Liver (tissue), 9 donors: Measurements from ENCODE around the gene MTMR1. TPM values are rescaled to one million over a fixed set of nuclear protein-coding genes. Genes with fewer than 3 reads are reported as not detected.

Source experiments
- DNase-seq: peaks from one replicate; pipeline ENCODE4 v3.0.0-alpha.2; 2017; ENCODE audit warnings: low spot score
- H3K27ac ChIP-seq, 2 donors: one replicate each; pipeline ENCODE4 v1.7.0; 2013; ENCODE audit warnings: inconsistent platforms in 2 of 2, low read length in 2 of 2, control low read depth in 1 of 2, low read depth in 1 of 2, mild to moderate bottlenecking in 1 of 2
- H3K27me3 ChIP-seq, 4 donors: one replicate each; pipeline versions ENCODE4 v1.6.1 to v1.7.0; 2013; ENCODE audit warnings: low read length in 3 of 4, inconsistent platforms in 1 of 4, mild to moderate bottlenecking in 1 of 4, moderate library complexity in 1 of 4; ENCODE audit not compliant: control insufficient read depth in 4 of 4, insufficient read depth in 4 of 4
- H3K36me3 ChIP-seq, 4 donors: one replicate each; pipeline versions ENCODE4 v1.6.1 to v1.7.0; 2013; ENCODE audit warnings: low read length in 3 of 4, mild to moderate bottlenecking in 3 of 4, low read depth in 1 of 4, moderate library complexity in 1 of 4; ENCODE audit not compliant: control insufficient read depth in 4 of 4, insufficient read depth in 3 of 4
- H3K4me1 ChIP-seq, 4 donors: one replicate each; pipeline versions ENCODE4 v1.6.1 to v1.7.0; 2013; ENCODE audit warnings: low read length in 3 of 4, mild to moderate bottlenecking in 3 of 4, moderate library complexity in 1 of 4; ENCODE audit not compliant: control insufficient read depth in 4 of 4, insufficient read depth in 4 of 4
- H3K4me3 ChIP-seq, 3 donors: one replicate each; pipeline versions ENCODE4 v1.6.1 to v1.7.0; 2013; ENCODE audit warnings: low read length in 3 of 3, control low read depth in 1 of 3, low read depth in 1 of 3, mild to moderate bottlenecking in 1 of 3
- H3K9ac ChIP-seq, 2 donors: one replicate each; pipeline ENCODE4 v1.7.0; 2013; ENCODE audit warnings: low read length in 2 of 2, mild to moderate bottlenecking in 2 of 2, moderate library complexity in 2 of 2, control low read depth in 1 of 2, low read depth in 1 of 2
- H3K9me3 ChIP-seq, 4 donors: one replicate each; pipeline versions ENCODE4 v1.6.1 to v1.7.0; 2013; ENCODE audit warnings: low read length in 3 of 4; ENCODE audit not compliant: control insufficient read depth in 4 of 4
- CTCF ChIP-seq: fragments of 150-350 bp; IDR thresholded peaks from 2 replicates; pipeline ENCODE4 v1.5.1; 2017; ENCODE audit warnings: improper control_type of control experiment, low read depth, low read length; ENCODE audit not compliant: missing input control
- EGR1 ChIP-seq, 2 donors: IDR thresholded peaks; 2 replicates each; pipeline ENCODE4 v1.6.1; 2016 to 2018; ENCODE audit warnings: antibody characterized with exemption in 2 of 2, low read depth in 2 of 2
- FOXA1 ChIP-seq: IDR thresholded peaks from 2 replicates; pipeline ENCODE4 v1.6.1; 2016; ENCODE audit warnings: antibody characterized with exemption
- FOXA2 ChIP-seq: IDR thresholded peaks from 2 replicates; pipeline ENCODE4 v1.6.1; 2016; ENCODE audit warnings: antibody characterized with exemption
- HNF4A ChIP-seq, 2 donors: conservative IDR thresholded peaks; 2 replicates each; pipeline ENCODE4 v1.6.1; 2016; ENCODE audit warnings: antibody characterized with exemption in 2 of 2, mild to moderate bottlenecking in 2 of 2
- HNF4G ChIP-seq: IDR thresholded peaks from 2 replicates; pipeline ENCODE4 v1.6.1; 2016; ENCODE audit warnings: antibody characterized with exemption
- JUND ChIP-seq, 2 donors: IDR thresholded peaks; 2 replicates each; pipeline ENCODE4 v1.6.1; 2016; ENCODE audit warnings: antibody characterized with exemption in 2 of 2
- MAX ChIP-seq: IDR thresholded peaks from 2 replicates; pipeline ENCODE4 v1.6.1; 2016; ENCODE audit warnings: antibody characterized with exemption
- NR2F2 ChIP-seq: IDR thresholded peaks from 2 replicates; pipeline ENCODE4 v1.6.1; 2016; ENCODE audit warnings: antibody characterized with exemption
- RAD21 ChIP-seq, 2 donors: IDR thresholded peaks; 2 replicates each; pipeline ENCODE4 v1.6.1; 2016; ENCODE audit warnings: antibody characterized with exemption in 2 of 2, mild to moderate bottlenecking in 2 of 2
- REST ChIP-seq: IDR thresholded peaks from 2 replicates; pipeline ENCODE4 v1.6.1; 2016; ENCODE audit warnings: antibody characterized with exemption, mild to moderate bottlenecking
- RXRA ChIP-seq, 2 donors: IDR thresholded peaks; 2 replicates each; pipeline ENCODE4 v1.6.1; 2017 to 2018; ENCODE audit warnings: antibody characterized with exemption in 2 of 2, mild to moderate bottlenecking in 1 of 2
- SP1 ChIP-seq: IDR thresholded peaks from 2 replicates; pipeline ENCODE4 v1.6.1; 2018; ENCODE audit warnings: antibody characterized with exemption, mild to moderate bottlenecking
- TAF1 ChIP-seq: conservative IDR thresholded peaks from 2 replicates; pipeline ENCODE4 v1.6.1; 2016; ENCODE audit warnings: antibody characterized with exemption, mild to moderate bottlenecking
- WGBS: extraction: QIAGEN DNeasy Blood & Tissue Kit; methylation state at CpG from one replicate; pipeline ENCODE4 v1.1.7; 2013; 5-methylcytosine and 5-hydroxymethylcytosine counted together
- polyA plus RNA-seq, 2 donors: library from polyadenylated mRNA; stranded (reverse) in 1 of 2; unstranded in 1 of 2; fragments of 200-250 nt in 1 of 2; fragments of >200 nt in 1 of 2; fragmentation: Nextera tagmentation in 1 of 2; extraction: Ambion mirVana in 1 of 2; gene quantifications; one replicate each; pipeline versions ENCODE4 v1.2.1 to v1.2.3, GENCODE V29; 2013 to 2015
- total RNA-seq, 2 donors: library from RNA; depleted of rRNA; stranded (reverse); fragments of >200 nt; gene quantifications; one replicate each; pipeline ENCODE4 v1.2.3, GENCODE V29; 2014
- donor health status: healthy.
- donor health status: healthy.
- donor health status: healthy.
- donor health status: healthy.
- donor health status: healthy.

Gene MTMR1
- total and polyA plus RNA-seq, 4 donors, result 2.5 to 13.4 (median 7.8) TPM

- Histone ChIP-seq H3K36me3 (no peaks in the 10 kb centered on the region), H3K27me3 (no peaks in the 10 kb centered on the region), H3K4me3 (no peak overlapping the region), H3K4me1 (no peaks in the 10 kb centered on the region), H3K9me3 (no peaks in the 10 kb centered on the region), H3K9ac (no peak overlapping the region), H3K27ac (no peak overlapping the region)
- 54% methylated on average over 7 of the region's 7 CpGs for WGBS
- peak; percentile 31 for TF ChIP-seq CTCF
- no peak for TF ChIP-seq JUND (IDR thresholded peaks at IDR 0.05)
- TF ChIP-seq RAD21 (IDR thresholded peaks at IDR 0.05), result peak; percentile 50 to 69
- no peak for TF ChIP-seq FOXA2
- no peak for TF ChIP-seq HNF4A (conservative IDR thresholded peaks at IDR 0.05)
- no peak for DNase-seq
Observed at GRCh38 chrX:150683536-150684146, 9.6 kb upstream of the MTMR1 start.

GRCh38 chrX:150688911-150689451, 4.2 kb upstream of the MTMR1 start:
- TF ChIP-seq JUND (IDR thresholded peaks at IDR 0.05) (no peak), NR2F2 (no peak), TAF1 (no peak), HNF4G (no peak), EGR1 (IDR thresholded peaks at IDR 0.05; ENCODE audit: low read depth in 2 of 2) (no peak), SP1 (no peak), HNF4A (conservative IDR thresholded peaks at IDR 0.05) (no peak), FOXA1 (no peak), FOXA2 (no peak), RXRA (IDR thresholded peaks at IDR 0.05) (no peak), CTCF (no peak), REST (no peak), MAX (no peak)
- Histone ChIP-seq H3K27me3 (no peaks in the 10 kb centered on the region), H3K4me1 (peaks cover 0 to under 1% (median 0%) of the 10 kb centered on the region in 4 donors), H3K9me3 (peaks cover 0 to 7% (median 3%) of the 10 kb centered on the region in 4 donors), H3K27ac (no peak overlapping the region), H3K9ac (no peak overlapping the region), H3K4me3 (no peak overlapping the region), H3K36me3 (no peaks in the 10 kb centered on the region)
- no peak for DNase-seq
- whole genome bisulfite sequencing, result 78% methylated on average over 5 of the region's 5 CpGs
